Measurements from ENCODE around the gene HLA-DPB1.

DNA sequence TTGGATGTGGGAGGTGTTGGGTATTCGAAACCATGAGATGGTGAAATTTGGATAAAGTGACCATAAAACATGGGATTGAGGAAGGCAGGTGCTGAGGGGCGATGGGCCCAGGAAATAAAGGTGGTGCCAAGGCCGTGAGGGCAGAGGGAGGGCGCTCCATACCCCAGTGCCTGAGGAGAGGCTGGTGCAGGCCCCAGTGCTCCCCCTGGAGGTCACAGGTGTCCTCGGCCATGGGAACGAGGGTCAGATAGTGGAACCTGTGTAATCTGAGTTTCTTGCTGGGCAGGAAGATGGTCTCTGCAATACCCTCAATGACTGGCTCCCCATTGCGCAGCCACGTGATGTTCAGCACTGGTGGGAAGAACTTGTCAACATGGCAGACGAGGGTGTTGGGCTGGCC, 16.2 kb downstream of the HLA-DPB1 start:
- TF ChIP-seq, protein P1, sequence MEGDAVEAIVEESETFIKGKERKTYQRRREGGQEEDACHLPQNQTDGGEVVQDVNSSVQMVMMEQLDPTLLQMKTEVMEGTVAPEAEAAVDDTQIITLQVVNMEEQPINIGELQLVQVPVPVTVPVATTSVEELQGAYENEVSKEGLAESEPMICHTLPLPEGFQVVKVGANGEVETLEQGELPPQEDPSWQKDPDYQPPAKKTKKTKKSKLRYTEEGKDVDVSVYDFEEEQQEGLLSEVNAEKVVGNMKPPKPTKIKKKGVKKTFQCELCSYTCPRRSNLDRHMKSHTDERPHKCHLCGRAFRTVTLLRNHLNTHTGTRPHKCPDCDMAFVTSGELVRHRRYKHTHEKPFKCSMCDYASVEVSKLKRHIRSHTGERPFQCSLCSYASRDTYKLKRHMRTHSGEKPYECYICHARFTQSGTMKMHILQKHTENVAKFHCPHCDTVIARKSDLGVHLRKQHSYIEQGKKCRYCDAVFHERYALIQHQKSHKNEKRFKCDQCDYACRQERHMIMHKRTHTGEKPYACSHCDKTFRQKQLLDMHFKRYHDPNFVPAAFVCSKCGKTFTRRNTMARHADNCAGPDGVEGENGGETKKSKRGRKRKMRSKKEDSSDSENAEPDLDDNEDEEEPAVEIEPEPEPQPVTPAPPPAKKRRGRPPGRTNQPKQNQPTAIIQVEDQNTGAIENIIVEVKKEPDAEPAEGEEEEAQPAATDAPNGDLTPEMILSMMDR (IDR thresholded peaks at IDR 0.05) = peak in 5 of 6 experiments; percentile 34 to 52 (median 40)
- TF ChIP-seq POLR2A (IDR thresholded peaks at IDR 0.05) = no peak

Measured in thyroid gland (tissue), 4 donors.